Upper lobe of left lung (tissue), 6 donors: ENCODE measurements around the gene EFNA2. TPM values are rescaled to one million over a fixed set of nuclear protein-coding genes. Genes with fewer than 3 reads are reported as not detected.

ENCODE experiments used
- ATAC-seq, 2 donors: fragments of 200-7000 bp; cut with Tn5 transposase; one replicate each; pipeline ENCODE4 v1.9.1; 2022; ENCODE audit warnings: mild to moderate bottlenecking in 2 of 2, moderate library complexity in 2 of 2; ENCODE audit not compliant: low FRiP score in 2 of 2
- DNase-seq, 2 donors: peaks; one replicate each; pipeline ENCODE4 v3.0.0-alpha.2; 2019 to 2020
- H3K27ac ChIP-seq, 4 donors: fragments of 200-600 bp; sonication (generic); one replicate each; pipeline ENCODE4 v1.5.1; 2016 to 2019
- H3K27me3 ChIP-seq, 4 donors: fragments of 200-600 bp; sonication (generic); one replicate each; pipeline ENCODE4 v1.5.1; 2017 to 2019
- H3K36me3 ChIP-seq, 4 donors: fragments of 200-600 bp; sonication (generic); one replicate each; pipeline ENCODE4 v1.5.1; 2016 to 2019
- H3K4me1 ChIP-seq, 4 donors: fragments of 200-600 bp; sonication (generic); one replicate each; pipeline ENCODE4 v1.5.1; 2018 to 2019
- H3K4me3 ChIP-seq, 4 donors: fragments of 200-600 bp; sonication (generic); one replicate each; pipeline ENCODE4 v1.5.1; 2017 to 2019; ENCODE audit warnings: mild to moderate bottlenecking in 2 of 4, moderate library complexity in 1 of 4
- H3K9me3 ChIP-seq, 4 donors: fragments of 200-600 bp; sonication (generic); one replicate each; pipeline ENCODE4 v1.5.1; 2018 to 2019
- EP300 ChIP-seq, 4 donors: sonication (generic); formaldehyde crosslinking; IDR thresholded peaks; one replicate each; pipeline ENCODE4 v1.5.1; 2017; ENCODE audit warnings: antibody characterized with exemption in 4 of 4, control low read depth in 2 of 4
- POLR2A ChIP-seq, 4 donors: fragments of 450-650 bp; IDR thresholded peaks; one replicate each; pipeline ENCODE4 v1.5.1; 2016 to 2017; ENCODE audit warnings: antibody characterized with exemption in 4 of 4, mild to moderate bottlenecking in 2 of 4
- POLR2AphosphoS5 ChIP-seq, 2 donors: sonication (generic); formaldehyde crosslinking; IDR thresholded peaks; one replicate each; pipeline ENCODE4 v1.5.1; 2017; ENCODE audit warnings: antibody characterized with exemption in 2 of 2
- WGBS, 2 donors: methylation state at CpG; one replicate each; pipeline ENCODE4 v1.1.5; 2017 to 2018; 5-methylcytosine and 5-hydroxymethylcytosine counted together
- total RNA-seq, 6 donors: library from RNA; depleted of rRNA in 4 of 6; stranded (reverse); fragments of >200 nt in 4 of 6; gene quantifications; one replicate each; pipeline versions ENCODE4 v1.1.0 to v1.2.1, GENCODE V29; 2016 to 2021
- TF ChIP-seq, protein P1 (sequence below), 6 experiments: fragments of 450-650 bp in 4 of 6; fragments of 200-600 bp in 2 of 6; sonication (generic) in 2 of 6; IDR thresholded peaks; one replicate each; pipeline ENCODE4 v1.5.1; 2016 to 2019; ENCODE audit warnings: antibody characterized with exemption in 6 of 6
- donor health status: DM: no; HTN: no; CAD: no; lungs with moderate emphysema.
- donor health status: DM: no; HTN: yes; CAD: no; lungs with severe emphysema.

The EFNA2 gene
- total RNA-seq, 6 donors from 2014 or later = not detected

DNA sequence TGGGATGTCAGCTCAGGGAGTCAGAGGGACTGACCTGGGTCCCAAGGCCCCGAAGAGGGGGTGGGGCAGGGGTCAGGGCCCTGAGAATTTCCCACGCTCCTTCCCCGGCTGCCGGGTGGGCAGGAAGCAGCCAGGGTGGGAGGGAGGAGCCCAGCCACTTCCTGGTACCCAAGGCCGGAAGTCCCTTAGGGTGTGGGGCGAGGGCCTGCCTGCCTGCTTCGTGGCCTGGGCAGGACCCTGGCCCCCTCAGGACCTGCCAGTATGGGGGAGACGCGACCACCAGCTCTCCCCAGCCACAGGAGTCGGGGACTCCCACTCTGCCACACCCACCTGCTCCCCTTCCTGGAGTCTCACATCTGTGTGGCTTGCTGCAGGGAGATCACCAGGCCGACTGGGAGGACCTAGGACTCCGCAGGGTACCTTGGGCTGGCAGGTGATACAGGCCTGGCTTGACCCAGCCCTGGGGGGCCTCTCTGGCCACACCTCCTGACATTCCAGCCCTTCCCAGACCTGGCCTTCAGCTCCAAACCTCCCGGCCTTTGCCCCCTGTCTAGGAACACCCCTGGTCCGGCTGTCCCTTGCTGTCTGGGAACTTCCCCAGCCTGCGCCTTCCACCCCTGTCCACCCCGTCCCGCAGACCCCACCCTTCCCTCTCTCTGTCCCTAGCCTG, 26.3 kb upstream of the EFNA2 start:
- Histone ChIP-seq H3K36me3 (peaks cover 16 to 49% (median 43%) of the 10 kb centered on the region in 4 donors), H3K9me3 (no peaks in the 10 kb centered on the region), H3K27me3 (no peaks in the 10 kb centered on the region), H3K4me3 (peak overlapping the region in 3 of 4 donors; percentile 23 to 62 (median 36)), H3K27ac (peak overlapping the region; percentile 91 to 100 (median 98)), H3K4me1 (peaks cover 82 to 94% (median 88%) of the 10 kb centered on the region in 4 donors)
- DNase-seq (peak; percentile 87 to 91), ATAC-seq (peak; percentile 41 to 42)
- WGBS, 2 donors = 14 to 18% methylated on average over 8 to 12 of the region's 17 CpGs
- peak in 2 of 4 donors; percentile 34 to 78 for TF ChIP-seq POLR2A (IDR thresholded peaks at IDR 0.05)
- TF ChIP-seq POLR2AphosphoS5 (IDR thresholded peaks at IDR 0.05) = peak; percentile 96 to 99
- TF ChIP-seq, protein P1, sequence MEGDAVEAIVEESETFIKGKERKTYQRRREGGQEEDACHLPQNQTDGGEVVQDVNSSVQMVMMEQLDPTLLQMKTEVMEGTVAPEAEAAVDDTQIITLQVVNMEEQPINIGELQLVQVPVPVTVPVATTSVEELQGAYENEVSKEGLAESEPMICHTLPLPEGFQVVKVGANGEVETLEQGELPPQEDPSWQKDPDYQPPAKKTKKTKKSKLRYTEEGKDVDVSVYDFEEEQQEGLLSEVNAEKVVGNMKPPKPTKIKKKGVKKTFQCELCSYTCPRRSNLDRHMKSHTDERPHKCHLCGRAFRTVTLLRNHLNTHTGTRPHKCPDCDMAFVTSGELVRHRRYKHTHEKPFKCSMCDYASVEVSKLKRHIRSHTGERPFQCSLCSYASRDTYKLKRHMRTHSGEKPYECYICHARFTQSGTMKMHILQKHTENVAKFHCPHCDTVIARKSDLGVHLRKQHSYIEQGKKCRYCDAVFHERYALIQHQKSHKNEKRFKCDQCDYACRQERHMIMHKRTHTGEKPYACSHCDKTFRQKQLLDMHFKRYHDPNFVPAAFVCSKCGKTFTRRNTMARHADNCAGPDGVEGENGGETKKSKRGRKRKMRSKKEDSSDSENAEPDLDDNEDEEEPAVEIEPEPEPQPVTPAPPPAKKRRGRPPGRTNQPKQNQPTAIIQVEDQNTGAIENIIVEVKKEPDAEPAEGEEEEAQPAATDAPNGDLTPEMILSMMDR (IDR thresholded peaks at IDR 0.05) = no peak
- peak in 3 of 4 donors; percentile 37 to 94 (median 87) for TF ChIP-seq EP300 (IDR thresholded peaks at IDR 0.05)

DNA sequence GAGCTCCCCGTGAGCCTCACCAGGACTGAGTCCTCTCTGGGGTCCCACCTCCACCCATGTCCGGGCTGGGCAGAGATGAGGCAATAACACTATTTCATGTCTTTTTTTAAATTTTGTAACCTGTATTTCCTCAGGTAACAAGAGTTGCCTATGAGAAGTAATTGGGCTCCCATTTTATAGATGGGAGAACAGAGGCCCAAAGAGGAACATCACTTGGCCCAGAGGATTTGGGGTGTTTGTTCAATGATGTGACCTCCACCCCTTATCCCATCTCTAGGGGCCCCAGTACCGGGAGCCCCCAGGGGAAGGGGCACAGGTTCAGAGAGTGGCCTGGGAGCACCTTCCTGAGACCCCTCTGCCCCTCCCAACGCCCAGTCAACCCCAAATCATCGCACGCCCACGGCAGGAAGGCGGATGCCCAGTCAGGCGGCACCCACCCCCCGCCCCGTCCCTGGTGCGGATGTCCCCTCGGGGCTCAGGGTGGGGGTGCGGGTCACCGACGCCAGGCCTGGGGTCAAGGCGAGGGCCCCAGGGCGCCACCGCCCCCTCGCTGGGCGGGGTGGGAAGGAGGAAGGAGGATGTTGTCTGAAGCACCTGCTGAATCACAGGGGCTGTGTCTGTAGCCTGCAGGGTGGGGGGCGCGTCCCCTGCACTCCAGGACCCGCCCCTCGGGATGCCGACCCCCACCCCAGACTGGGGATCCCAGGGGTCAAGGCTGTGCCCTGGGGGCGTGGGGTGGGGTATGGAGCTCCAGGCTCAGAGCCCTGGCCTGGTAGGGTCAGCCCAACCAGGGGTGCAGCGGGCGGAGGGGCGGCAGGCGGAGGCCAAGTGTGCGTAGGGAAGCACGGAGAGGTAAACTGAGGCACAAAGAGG, 25.6 kb upstream of the EFNA2 start:
- WGBS, 2 donors = 7 to 16% methylated on average over 11 to 21 of the region's 33 CpGs
- H3K36me3 ChIP-seq = peaks cover 8 to 41% (median 35%) of the 10 kb centered on the region in 4 donors
- ATAC-seq = peak in 1 of 2 donors; percentile 3
- H3K4me1 ChIP-seq = peaks cover 76 to 94% (median 88%) of the 10 kb centered on the region in 4 donors
- peak overlapping the region; percentile 91 to 100 (median 98) for H3K27ac ChIP-seq
- peak; percentile 69 for TF ChIP-seq POLR2AphosphoS5 (IDR thresholded peaks at IDR 0.05)
- peak in 1 of 4 donors; percentile 31 for TF ChIP-seq EP300 (IDR thresholded peaks at IDR 0.05)
- TF ChIP-seq, protein P1 (IDR thresholded peaks at IDR 0.05) = peak in 1 of 6 experiments; percentile 8
- no peak for TF ChIP-seq POLR2A (IDR thresholded peaks at IDR 0.05)
- no peaks in the 10 kb centered on the region for H3K9me3 ChIP-seq
- no peaks in the 10 kb centered on the region for H3K27me3 ChIP-seq
- peak in 1 of 2 donors; percentile 92 for DNase-seq
- H3K4me3 ChIP-seq = peak overlapping the region in 3 of 4 donors; percentile 55 to 63 (median 62)

DNA sequence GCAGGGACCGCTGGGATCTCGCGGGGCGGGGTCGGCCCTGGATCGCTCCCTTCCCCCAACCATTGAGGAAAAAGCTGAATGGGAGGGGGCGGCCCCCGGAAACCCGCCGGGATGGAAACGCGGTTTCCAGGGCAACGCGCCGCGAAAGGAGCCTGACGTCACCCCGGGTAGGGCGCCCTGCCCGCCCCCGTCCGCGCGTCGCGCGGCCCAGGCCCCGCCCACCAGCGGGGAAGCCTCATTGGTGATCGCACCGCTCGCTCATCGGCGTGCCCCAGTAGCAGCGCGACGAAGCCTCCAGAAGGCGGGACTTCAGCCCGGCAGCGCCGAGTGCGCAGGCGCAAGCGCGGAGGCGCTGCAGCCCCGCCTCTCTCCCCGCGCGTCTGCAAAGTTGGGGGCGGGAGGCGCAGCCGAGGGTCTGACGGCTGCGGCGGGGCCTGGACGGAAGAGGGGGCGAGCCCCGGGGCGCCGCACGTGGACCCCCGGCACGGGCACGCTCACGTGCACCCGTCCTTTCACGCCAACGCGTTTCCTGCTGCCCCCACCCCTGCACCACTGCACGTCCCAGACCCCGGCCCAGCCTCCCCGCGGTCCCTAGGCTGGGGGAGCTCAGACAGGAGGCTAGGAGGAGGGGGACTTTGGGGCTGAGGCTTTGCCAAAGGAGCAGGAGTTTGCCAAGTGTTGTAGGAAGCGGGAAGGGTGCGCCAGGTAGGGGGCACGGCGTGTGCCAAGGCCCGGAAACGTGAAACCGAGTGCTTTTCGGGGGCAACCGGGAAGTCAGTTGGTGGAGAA, 24.7 kb upstream of the EFNA2 start:
- WGBS, 2 donors = 0 to 2% methylated on average over 20 to 30 of the region's 83 CpGs
- DNase-seq = peak; percentile 97 to 100
- H3K4me1 ChIP-seq = peaks cover 76 to 94% (median 88%) of the 10 kb centered on the region in 4 donors
- peaks cover 2 to 33% (median 27%) of the 10 kb centered on the region in 4 donors for H3K36me3 ChIP-seq
- TF ChIP-seq, protein P1 (IDR thresholded peaks at IDR 0.05) = peak in 1 of 6 experiments; percentile 10
- TF ChIP-seq POLR2A (IDR thresholded peaks at IDR 0.05) (peak in 3 of 4 donors; percentile 33 to 79 (median 48)), POLR2AphosphoS5 (IDR thresholded peaks at IDR 0.05) (peak; percentile 31 to 62), EP300 (IDR thresholded peaks at IDR 0.05) (peak in 1 of 4 donors; percentile 2)
- H3K9me3 ChIP-seq = no peaks in the 10 kb centered on the region
- H3K4me3 ChIP-seq = peak overlapping the region; percentile 55 to 75 (median 62)
- ATAC-seq = peak; percentile 89 to 91
- H3K27ac ChIP-seq = peak overlapping the region; percentile 91 to 100 (median 98)
- H3K27me3 ChIP-seq = no peaks in the 10 kb centered on the region

DNA sequence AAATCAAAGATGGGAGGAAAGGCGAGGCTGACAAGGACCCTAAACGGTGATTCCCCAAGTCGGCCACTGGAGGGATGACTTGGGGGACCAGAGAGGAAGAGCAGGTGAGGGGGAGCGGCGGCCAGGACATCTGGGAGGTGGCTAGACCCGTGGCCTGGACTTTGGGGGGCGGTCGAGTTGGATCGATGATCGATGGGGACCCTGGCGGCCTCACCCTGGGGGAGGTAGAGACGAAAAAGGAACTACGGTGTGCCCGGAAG, 24.2 kb upstream of the EFNA2 start:
- H3K9me3 ChIP-seq = no peaks in the 10 kb centered on the region
- H3K4me1 ChIP-seq = peaks cover 79 to 94% (median 88%) of the 10 kb centered on the region in 4 donors
- 15 to 22% methylated on average over 14 of the region's 14 CpGs for WGBS, 2 donors
- no peak for DNase-seq
- peaks cover 2 to 27% (median 21%) of the 10 kb centered on the region in 4 donors for H3K36me3 ChIP-seq
- peak overlapping the region; percentile 1 to 63 (median 58) for H3K4me3 ChIP-seq
- H3K27me3 ChIP-seq = no peaks in the 10 kb centered on the region
- TF ChIP-seq POLR2A (IDR thresholded peaks at IDR 0.05) = no peak
- no peak for TF ChIP-seq EP300 (IDR thresholded peaks at IDR 0.05)
- TF ChIP-seq POLR2AphosphoS5 (IDR thresholded peaks at IDR 0.05) = no peak
- TF ChIP-seq, protein P1 (IDR thresholded peaks at IDR 0.05) = peak in 3 of 6 experiments; percentile 3 to 57 (median 55)
- H3K27ac ChIP-seq = peak overlapping the region; percentile 91 to 100 (median 98)
- ATAC-seq = no peak
